ENCODE measurements around the gene SPPL2B. TPM values are rescaled to one million over a fixed set of nuclear protein-coding genes. Genes with fewer than 3 reads are reported as not detected.

The SPPL2B gene
- total and polyA plus RNA-seq, 8 donors, result 13.6 to 450 (median 74.1) TPM

DNA sequence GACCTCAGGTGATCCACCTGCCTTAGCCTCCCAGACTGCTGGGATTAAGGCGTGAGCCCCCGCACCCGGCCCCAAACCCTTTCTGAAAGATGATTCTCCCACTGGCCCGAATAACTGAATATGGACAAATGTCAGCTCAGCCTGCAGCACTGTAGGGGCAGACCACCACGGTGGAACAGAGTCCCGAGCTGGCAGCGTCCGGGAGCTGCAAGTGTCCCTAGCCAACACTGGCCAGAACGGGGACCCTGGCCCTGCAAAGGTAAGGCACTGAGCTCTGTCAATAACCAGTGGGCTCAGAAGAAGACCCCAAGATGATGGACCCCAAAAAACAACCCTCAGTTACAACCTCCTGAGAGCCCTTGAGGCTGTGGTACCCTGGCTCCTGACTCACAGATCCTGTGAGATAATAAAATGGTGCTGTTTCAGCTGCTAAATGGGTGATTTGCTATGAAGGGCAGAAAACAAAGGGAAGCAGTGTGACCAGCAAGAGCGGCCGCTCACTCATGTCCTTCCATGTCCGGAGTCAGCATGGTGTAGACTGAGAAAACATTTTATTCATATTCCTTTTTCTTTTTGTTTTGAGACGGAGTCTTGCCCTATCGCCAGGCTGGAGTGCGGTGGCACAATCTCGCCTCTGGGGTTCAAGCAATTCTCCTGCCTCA lies 1.7 kb upstream of the SPPL2B start:
- TF ChIP-seq, protein P1, sequence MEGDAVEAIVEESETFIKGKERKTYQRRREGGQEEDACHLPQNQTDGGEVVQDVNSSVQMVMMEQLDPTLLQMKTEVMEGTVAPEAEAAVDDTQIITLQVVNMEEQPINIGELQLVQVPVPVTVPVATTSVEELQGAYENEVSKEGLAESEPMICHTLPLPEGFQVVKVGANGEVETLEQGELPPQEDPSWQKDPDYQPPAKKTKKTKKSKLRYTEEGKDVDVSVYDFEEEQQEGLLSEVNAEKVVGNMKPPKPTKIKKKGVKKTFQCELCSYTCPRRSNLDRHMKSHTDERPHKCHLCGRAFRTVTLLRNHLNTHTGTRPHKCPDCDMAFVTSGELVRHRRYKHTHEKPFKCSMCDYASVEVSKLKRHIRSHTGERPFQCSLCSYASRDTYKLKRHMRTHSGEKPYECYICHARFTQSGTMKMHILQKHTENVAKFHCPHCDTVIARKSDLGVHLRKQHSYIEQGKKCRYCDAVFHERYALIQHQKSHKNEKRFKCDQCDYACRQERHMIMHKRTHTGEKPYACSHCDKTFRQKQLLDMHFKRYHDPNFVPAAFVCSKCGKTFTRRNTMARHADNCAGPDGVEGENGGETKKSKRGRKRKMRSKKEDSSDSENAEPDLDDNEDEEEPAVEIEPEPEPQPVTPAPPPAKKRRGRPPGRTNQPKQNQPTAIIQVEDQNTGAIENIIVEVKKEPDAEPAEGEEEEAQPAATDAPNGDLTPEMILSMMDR (IDR thresholded peaks at IDR 0.05), result no peak
- no peak for TF ChIP-seq POLR2A (IDR thresholded peaks at IDR 0.05)
- TF ChIP-seq POLR2AphosphoS5 (IDR thresholded peaks at IDR 0.05), result no peak
- no peak for TF ChIP-seq EP300 (IDR thresholded peaks at IDR 0.05)
- H3K9me3 ChIP-seq, result no peaks in the 10 kb centered on the region
- WGBS, 5 donors, result 86 to 91% (median 87%) methylated on average over 16 of the region's 16 CpGs
- peaks cover 36 to 61% (median 49%) of the 10 kb centered on the region in 4 donors for H3K4me1 ChIP-seq
- H3K27me3 ChIP-seq, result no peaks in the 10 kb centered on the region
- DNase-seq, result no peak
- intact Hi-C loops (cut with DNase I; ENCODE audit: low total_unique reads), result loop anchor here (10.0 kb wide), 1 partner anchor 92 kb away; the partner anchor contains the start of genes PLEKHJ1 and SF3A2
- H3K4me3 ChIP-seq, result peak overlapping the region in 2 of 4 donors; percentile 92 to 94
- H3K36me3 ChIP-seq, result peaks cover 7 to 47% (median 42%) of the 10 kb centered on the region in 4 donors
- peak overlapping the region in 2 of 5 donors; percentile 88 to 92 for H3K27ac ChIP-seq

DNA sequence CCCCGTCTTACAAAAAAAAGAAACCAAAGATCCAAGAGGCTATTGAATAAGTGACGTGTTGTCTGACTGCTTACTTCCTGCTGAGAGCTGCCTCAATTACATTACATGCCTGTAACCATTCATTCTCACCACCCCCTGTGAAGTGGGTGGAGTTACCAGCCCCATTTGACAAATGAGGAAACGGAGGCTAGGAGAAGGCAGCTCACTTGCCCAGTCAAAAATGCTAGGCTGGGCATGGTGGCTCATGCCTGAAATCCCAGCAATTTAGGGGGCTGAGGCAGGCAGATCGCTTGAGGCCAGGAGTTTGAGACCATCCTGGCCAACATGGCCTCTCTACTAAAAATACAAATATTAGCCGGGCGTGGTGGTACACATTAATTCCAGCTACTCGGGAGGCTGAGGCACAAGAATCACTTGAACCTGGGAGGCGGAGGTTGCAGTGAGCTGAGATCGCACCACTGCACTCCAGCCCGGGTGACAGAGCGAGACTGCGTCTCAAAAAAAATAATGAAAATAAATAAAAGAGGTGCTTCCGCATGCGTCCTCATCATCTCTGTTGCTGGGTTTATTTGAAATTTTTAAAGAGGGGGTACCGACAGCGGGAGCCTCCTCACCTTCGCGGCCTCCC lies 597 bp upstream of the SPPL2B start:
- Histone ChIP-seq H3K4me3 (peak overlapping the region; percentile 88 to 98 (median 93)), H3K9me3 (no peaks in the 10 kb centered on the region), H3K36me3 (peaks cover 4 to 36% (median 31%) of the 10 kb centered on the region in 4 donors), H3K27ac (peak overlapping the region; percentile 80 to 92 (median 86)), H3K27me3 (no peaks in the 10 kb centered on the region), H3K4me1 (peaks cover 44 to 71% (median 59%) of the 10 kb centered on the region in 4 donors)
- TF ChIP-seq EP300 (IDR thresholded peaks at IDR 0.05), result no peak
- peak in 2 of 3 donors; percentile 52 to 67 for TF ChIP-seq POLR2AphosphoS5 (IDR thresholded peaks at IDR 0.05)
- peak; percentile 52 to 86 for DNase-seq
- intact Hi-C loops (cut with DNase I; ENCODE audit: low total_unique reads), result loop anchor here (10.0 kb wide), 1 partner anchor 93 kb away; the partner anchor contains the start of genes PLEKHJ1 and SF3A2
- WGBS, 5 donors, result 0 to 1% (median 0%) methylated on average over 18 of the region's 18 CpGs

DNA sequence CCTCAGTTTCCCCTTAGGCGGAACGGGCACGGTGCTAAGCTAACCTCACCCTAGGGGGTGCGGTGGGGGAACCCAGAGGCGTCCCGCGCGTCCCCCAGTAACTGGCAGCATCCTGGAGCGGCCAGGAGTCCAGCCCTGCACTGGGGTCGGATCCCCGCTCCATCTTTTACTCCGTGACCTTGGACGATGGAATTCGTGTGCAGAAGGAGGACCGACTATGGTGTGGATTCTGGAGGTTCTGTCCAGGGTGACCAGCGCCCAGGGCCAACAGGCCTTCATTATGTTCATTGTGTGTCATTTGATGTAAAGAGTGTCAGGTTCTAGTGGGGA lies 630 bp downstream of the SPPL2B start:
- intact Hi-C loops (cut with DNase I; ENCODE audit: low total_unique reads), result loop anchor here (10.0 kb wide), 1 partner anchor 94 kb away; the partner anchor contains the start of genes PLEKHJ1 and SF3A2
- DNase-seq, result no peak
- H3K4me1 ChIP-seq, result peaks cover 54 to 84% (median 71%) of the 10 kb centered on the region in 4 donors

DNA sequence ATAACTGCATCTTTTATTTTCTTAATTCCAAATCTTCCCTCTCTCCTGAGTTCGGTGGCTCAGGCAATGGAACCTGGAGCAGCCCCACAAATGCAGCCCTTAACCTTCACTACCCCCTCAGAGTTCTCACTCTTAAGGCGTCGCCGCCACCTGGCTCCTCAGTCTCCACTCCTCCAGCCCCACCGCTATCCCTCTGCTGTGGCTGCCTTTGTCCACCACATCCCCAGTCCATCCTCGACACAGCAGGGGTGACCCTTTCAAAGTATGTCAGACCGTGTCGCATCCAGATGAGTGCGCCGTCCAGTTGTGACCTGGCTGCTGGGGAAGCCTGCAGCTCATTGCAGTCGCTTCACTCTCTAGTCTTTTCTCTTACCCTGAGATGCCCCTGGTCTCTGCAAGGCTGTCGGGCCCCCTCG lies 1.0 kb downstream of the SPPL2B start:
- 40 to 48% (median 42%) methylated on average over 13 of the region's 13 CpGs for WGBS, 5 donors
- no peak for DNase-seq
- Histone ChIP-seq H3K4me1 (peaks cover 55 to 88% (median 74%) of the 10 kb centered on the region in 4 donors), H3K27me3 (no peaks in the 10 kb centered on the region), H3K36me3 (peaks cover 0 to 21% (median 17%) of the 10 kb centered on the region in 4 donors), H3K27ac (peak overlapping the region in 4 of 5 donors; percentile 25 to 92 (median 83)), H3K9me3 (no peaks in the 10 kb centered on the region), H3K4me3 (peak overlapping the region; percentile 88 to 98 (median 93))
- no peak for TF ChIP-seq POLR2AphosphoS5 (IDR thresholded peaks at IDR 0.05)
- TF ChIP-seq, protein P1 (IDR thresholded peaks at IDR 0.05), result no peak
- TF ChIP-seq EP300 (IDR thresholded peaks at IDR 0.05), result no peak
- TF ChIP-seq POLR2A (IDR thresholded peaks at IDR 0.05), result no peak
- intact Hi-C loops (cut with DNase I; ENCODE audit: low total_unique reads), result loop anchor here (10.0 kb wide), 1 partner anchor 95 kb away; the partner anchor contains the start of genes PLEKHJ1 and SF3A2

More for the DNA sequence above, 630 bp downstream of the SPPL2B start:
- TF ChIP-seq EP300 (IDR thresholded peaks at IDR 0.05) (no peak), POLR2AphosphoS5 (IDR thresholded peaks at IDR 0.05) (no peak), POLR2A (IDR thresholded peaks at IDR 0.05) (no peak)
- TF ChIP-seq, protein P1 (IDR thresholded peaks at IDR 0.05), result no peak
- Histone ChIP-seq H3K36me3 (peaks cover 0 to 24% (median 20%) of the 10 kb centered on the region in 4 donors), H3K4me3 (peak overlapping the region; percentile 88 to 98 (median 93)), H3K27me3 (no peaks in the 10 kb centered on the region), H3K9me3 (no peaks in the 10 kb centered on the region), H3K27ac (peak overlapping the region; percentile 80 to 92 (median 86))
- WGBS, 5 donors, result 0 to 4% (median 3%) methylated on average over 10 to 16 of the region's 16 CpGs
